ENCODE data around the gene CENPM.

Gene CENPM

DNA sequence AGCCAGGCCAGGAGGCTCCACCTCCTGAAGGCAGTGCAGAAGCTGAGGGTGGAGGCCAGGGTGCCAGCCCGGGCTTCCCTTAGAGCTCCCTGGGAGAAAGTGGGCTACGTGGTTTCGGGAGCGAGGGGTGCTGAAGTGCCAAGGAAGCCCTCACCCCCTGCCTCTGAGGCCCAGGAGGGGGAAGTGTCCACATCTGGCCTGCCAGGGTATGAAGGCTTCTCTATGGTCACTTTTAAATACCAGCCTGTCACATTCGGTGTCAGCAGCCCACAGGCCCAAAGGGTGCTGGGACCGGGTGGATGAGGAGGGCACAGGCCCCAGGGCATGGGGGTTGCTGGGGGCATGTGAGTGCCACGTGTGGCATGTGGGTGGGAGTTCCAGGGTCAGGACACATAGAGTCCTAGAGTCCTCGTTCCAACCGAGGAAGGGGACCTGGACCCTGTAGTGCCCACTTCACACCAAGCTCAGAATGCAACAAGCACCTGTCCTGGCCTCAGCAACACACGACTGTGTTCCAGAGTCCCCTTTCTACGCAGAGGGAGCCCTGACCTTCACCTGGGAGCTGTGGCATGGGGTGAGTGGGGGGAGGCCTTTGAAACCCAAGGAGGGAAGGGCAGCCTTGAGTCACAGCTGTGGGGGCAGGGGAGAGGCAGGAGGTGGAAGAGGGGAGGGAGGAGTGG is 33.8 kb downstream of the CENPM start:
- DNase-seq (ENCODE audit: low spot score): no peak

DNA sequence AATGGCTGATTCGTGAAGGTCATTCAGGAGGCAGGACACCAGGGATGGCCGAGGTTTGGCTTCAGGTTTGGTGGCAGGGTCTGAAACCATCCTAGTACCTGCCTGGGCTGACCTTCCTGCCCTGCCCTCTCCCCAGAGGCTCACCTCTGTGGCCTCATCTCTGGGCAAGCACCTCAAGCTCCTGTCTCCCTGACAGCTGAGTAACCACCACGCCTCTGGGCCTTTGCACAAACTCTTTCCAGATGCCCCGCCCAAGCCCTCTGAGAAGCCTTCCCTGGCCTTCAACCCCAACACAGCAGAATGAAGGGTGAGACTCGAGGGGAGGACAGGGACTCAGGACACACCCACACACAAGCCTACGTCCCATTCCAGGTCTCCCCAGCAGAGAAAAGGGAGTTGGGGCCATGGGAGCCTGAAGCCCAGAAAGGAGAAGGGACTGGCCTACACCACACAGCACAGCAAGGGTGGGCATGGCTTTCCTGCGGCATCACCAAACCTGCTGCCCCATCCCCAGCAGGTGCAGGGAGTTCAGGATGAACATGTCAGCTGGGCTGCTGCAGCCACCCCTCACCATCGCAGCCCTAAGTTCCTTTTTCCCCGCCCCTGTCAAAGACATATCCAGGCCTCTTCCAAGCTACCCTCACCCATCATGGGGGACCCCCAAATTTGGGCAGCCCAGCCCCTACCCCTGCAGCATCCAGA is 34.5 kb downstream of the CENPM start:
- DNase-seq (ENCODE audit: low spot score): no peak

DNA sequence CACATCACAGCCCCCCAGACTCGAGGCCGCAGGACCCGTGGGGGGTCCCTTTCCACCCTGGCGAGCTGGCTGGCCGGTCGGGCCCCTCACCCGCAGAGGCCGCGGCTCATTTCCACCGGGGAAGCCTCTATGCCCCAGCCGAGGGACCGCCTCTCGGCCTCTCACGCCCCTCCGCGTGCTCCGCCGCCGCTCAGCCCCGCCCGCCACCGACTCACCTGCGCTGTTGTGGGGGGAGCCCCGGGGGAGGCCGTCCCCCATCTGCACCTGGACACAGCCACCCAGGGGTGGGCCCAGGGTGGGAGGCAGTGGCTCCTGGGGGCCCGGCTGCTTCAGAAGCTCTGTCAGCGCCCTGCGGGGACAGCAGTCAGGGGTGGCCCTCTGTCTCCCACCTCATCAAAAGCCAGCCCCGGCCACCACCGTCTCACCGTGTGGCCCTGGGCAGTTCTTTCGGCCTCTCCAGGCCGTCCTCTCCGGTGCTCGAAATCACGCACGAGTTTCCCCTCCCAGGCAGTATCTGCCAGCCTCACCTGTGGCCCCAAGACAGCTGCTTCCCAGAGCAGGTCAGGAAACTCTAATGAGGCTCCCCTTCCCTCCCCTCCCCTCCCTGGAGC is 35.8 kb downstream of the CENPM start:
- DNase-seq (ENCODE audit: low spot score): no peak

DNA sequence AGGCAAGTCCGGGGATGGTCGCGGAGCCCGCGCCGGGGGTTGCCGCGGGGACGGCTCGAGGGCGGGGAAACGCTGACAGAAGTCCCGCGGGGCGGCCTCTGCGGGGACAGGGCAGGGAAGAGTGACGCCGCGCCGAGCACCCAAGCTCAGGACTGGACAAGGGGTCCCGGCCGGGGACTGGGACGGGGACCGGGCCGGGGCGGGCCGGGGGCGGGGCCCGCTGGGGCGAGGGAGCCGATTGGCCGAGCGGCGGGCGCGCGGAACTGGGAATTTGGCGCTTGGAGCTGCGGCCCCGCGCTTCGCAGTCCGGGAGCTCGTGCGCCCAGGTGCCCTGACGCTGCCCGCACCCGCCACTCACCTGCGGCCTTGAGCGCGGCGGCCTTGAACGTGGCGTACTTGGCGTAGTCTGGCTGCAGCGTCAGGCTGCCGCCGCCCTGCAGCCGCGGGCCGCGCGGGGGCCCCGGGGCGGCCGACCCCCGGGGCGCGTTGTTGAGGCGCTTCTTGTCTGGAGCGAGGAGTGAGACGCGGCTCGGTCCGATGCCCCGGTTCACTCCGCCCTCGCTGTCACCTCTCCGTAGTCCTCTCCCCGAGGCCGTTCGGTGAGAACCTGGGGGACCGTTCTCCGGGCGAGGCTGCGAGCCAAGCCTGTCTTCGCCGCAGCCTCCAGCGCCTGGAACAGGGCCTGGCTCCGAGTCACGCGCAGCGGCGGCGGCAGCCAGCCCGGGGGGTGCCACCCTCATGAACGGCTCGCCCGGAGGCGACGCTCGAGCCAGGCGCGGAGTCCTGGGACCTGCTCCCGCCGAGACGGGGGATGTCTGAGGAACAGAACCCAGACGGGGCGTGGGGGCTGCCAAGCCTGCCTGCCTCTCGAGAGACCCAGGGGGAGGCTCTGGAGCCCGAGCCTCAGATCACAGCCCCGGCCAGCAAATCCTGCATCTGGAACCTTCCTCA is 36.6 kb downstream of the CENPM start:
- DNase-seq (ENCODE audit: low spot score): peak; percentile 18

DNA sequence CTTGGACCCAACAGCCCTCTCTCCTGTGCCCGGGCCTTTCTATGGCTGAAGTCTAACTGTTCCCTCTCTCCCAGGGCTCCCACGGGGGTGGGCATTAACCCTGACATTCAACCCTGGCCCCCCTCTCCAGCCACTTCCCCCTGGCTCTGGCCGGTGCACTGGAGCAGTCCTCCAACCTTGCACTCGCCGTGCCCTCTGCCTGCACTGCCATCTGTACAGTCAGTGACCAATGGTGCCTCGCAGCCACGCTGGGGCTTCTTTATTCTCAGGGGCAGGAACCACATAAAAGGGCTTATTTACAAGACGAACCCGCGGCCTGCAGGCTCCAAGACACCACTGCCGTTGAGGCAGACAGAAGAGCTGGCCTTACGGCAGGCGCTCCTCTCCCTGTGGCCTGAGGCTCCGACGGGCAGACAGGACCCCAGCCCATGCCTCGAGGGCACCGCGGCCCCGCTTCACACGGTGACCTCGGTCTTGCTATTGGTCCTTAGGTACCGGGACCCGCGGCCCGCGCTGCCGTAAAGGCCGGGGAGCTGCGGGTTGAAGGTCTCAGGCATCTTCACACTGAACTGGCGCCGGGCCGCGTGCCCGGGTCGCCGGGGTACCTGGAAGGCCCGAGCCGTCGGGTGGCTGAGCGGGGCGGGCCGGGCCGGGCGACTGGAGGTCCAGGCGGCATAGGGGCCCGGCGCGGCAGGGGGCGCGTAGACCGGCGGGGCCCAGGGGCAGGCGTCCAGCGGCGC is 37.5 kb downstream of the CENPM start:
- DNase-seq (ENCODE audit: low spot score): no peak

DNA sequence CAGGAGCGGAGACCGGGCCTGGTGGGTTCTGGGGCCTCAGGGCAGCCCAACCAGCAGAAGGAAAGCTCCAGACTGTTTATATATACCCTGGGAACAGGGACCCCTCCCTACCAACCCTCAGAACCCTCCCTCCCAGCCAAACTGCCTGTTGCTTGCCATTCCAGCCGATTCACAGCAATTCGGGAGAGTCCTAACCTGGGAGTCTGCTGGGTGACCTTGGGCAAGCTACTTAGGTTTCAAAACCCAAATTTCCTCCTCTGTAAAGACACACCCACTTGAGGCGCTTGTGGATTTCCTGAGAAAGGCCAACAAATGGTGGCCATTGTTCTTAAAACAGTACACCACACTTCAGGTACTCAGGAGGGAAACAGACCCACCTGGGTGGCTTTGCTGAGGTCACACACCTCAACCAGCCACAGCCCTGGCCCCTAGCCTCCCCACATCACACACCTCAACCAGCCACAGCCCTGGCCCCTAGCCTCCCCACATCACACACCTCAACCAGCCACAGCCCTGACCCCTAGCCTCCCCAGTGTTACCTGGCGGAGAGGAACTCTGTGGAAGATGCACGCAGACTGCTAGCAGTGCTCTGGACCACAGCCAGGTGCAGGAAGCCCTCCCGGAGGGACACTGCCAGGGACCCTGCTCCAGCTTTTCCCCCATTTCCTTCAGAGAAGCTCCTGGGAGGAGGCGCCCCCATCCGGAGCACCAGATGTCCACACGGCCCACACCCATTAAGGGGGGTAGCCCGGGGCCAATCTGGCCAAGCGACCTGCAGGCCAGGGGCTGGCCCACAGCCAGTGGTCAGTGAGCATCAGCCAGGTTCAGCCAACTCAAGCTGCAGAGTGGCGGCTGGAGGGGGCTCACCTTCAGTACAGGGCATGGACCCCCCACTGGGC is 38.3 kb downstream of the CENPM start:
- DNase-seq (ENCODE audit: low spot score): peak; percentile 37

DNA sequence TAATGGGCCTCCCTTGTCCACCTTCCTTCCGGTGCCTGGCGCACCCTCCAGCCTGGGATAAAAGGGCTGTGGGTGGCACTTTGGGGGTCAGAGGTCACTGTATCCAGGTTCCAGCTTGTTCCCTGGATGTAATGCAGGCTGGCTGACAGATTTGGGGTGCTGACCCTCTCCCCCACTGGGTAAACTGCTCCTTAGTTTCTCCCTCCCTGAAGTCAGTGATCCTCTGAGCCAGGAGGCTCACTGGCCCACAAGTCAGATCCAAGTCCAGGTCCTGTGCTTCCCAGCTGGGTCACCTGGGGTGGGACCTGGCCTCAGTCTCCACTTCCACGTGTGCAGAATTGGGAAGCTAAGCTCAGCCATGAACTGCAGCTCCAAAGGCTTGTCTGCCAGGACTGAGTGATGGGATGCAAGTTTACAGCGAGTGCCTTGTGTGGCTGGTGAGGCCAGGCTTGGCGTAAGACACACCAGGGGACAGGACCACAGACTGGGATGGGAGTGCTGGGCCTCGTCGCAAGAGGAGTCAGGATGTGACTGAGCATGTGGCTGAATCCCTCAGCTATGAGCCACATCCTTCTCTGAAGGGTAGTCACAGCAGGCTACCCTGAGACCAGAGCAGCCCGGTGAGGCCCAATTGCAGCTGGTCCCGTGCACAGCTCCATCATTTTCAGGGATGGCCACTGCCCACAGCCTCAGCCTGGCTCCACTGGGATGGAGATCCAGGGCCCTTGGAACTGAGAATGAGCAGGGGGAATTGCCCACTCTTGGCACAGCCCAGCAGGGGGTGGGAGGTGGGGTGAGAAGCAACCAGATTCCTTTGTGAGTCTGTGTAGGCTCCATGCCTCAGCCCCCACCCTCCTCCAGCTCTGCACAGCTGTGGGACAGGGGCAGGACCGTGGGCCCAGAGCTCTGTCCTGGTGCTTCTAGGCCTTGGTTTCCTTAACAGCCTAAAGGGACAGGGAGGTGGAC is 39.2 kb downstream of the CENPM start:
- DNase-seq (ENCODE audit: low spot score): no peak

DNA sequence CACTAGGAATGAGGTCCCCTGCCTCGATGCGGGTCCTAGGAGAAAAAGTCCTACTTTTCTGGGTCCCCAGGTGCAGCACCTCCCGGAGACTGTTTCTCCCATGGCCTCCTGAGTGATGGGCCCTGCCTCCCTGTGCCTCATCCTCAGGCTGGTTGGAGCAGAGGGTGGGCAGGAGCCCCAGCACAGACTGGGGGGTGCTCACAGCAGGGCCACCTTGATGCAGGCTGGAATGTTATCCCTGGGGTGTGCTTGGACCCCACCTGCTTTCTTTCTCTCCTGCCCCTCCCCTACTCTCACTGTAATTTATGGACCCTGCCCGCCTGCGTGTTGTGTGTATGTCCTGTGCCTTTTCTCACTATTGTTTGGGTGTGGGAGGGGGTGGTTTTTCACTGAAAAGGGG is 40.1 kb downstream of the CENPM start:
- no peak for DNase-seq (ENCODE audit: low spot score)

DNA sequence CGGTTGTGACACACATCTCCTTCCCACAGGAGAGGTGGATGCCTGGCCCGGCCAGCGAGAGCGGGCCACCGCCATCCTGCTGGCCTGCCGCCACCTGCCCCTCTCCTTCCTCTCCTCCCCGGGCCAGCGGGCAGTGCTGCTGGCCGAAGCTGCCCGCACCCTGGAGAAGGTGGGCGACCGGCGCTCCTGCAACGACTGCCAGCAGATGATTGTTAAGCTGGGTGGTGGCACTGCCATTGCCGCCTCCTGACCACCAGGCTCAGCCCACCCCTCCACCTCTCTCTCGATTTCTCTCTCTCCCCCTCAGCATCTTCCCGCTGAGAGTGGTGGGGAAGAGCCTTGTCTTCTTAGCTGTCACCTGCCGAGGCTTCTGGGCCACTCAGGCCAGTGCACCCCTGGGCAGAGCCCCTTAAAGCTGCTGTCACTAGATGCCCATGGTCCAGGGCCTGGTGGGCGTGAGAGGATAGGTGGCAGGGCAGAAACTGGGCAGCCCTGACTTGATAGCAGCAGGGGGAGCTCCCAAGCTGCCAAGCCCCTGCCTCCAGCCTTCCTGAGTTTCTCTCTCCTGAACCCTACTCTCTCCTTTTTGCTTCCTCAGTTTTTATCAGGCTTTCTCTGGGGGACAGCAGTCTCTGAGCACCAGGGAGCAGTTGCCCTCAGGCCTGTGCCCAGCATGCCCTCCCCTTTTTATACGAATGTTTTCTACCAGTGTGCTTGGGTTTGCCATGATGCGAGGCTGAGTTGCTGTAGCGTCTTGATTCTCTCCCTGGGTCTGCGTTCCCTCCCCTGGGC is 41.3 kb downstream of the CENPM start:
- no peak for DNase-seq (ENCODE audit: low spot score)

DNA sequence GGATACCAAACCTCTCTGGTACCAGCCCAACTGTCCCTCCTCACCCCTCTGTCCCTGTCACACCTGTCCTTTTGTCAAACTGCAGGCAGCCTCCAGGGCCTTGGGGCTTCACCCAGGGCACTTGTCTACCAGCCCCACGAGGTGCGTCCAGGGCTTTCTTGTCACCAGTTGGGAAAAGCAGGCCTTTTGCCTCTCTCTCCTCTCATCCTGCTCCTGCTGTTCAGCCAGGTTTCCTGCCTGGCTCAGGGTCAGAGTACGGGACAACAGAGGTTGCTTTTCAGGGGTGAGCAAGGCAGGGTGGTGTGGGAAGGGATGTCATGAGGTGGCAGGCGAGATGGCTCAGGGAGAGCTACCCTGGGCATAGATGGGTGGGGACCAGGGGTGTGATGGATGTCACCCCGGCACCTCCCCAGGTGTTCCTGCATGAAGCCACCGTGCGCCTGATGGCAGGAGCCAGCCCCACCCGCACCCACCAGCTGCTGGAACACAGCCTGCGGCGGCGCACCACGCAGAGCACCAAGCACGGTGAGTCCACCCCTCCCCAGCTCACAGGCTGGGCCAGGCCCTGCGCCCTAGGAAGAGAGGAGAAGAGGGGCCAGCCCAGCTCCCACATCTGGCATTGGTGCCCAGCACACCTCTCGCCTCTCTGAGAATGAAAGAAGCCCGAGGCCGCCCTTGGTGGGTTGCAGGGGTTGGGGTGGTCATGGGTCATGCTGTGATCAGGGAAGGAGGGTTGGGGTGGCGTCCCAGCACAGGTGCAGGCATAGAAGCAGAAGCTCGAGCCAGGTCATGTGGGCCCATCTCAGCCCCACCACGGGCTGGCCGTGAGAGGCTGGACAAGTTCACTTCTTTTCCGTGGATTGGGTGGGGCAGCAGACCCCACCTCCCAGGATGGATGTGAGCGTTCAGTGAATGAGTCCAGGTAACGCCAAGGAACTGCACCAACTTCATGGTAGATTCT is 42.2 kb downstream of the CENPM start:
- no peak for DNase-seq (ENCODE audit: low spot score)

DNA sequence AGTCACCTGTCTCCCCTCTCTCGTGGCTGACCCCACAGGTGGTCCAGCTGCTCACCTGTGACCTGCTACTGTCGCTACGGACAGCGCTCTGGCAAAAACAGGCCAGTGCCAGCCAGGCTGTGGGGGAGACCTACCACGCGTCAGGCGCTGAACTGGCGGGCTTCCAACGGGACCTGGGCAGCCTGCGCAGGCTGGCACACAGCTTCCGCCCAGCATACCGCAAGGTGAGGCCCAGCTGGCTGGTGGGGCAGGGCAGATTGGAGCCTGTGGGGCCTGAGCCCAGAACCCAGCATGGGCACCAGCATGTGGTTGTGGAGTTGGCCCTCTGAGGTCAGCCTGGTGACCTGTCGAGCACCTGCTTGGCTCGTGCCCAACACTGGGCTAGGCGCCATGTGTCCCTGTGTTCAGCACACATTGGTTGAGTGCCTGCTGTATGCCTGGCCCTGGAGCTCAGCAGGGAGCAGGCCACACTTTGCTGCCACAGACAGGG is 44.0 kb downstream of the CENPM start:
- no peak for DNase-seq (ENCODE audit: low spot score)

DNA sequence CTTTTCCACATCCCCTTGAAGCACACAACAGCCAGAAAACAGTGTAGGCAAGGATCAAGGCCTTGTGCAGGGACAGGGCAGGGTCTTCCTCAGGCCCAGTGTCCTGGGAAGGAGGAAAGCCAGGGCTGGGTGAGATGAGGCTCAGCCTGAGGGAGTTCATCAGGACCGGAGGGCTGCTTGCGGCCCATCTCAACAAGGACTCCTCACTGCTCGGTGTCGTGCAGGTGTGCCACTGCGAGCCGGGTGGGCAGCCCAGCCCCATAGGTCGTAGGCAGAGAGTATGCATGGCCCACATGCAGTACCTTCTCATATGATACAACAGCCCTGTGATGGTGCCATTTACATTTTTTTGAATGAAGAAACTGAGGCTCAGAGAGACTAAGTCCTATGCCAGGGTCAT is 44.9 kb downstream of the CENPM start:
- DNase-seq (ENCODE audit: low spot score): no peak

DNA sequence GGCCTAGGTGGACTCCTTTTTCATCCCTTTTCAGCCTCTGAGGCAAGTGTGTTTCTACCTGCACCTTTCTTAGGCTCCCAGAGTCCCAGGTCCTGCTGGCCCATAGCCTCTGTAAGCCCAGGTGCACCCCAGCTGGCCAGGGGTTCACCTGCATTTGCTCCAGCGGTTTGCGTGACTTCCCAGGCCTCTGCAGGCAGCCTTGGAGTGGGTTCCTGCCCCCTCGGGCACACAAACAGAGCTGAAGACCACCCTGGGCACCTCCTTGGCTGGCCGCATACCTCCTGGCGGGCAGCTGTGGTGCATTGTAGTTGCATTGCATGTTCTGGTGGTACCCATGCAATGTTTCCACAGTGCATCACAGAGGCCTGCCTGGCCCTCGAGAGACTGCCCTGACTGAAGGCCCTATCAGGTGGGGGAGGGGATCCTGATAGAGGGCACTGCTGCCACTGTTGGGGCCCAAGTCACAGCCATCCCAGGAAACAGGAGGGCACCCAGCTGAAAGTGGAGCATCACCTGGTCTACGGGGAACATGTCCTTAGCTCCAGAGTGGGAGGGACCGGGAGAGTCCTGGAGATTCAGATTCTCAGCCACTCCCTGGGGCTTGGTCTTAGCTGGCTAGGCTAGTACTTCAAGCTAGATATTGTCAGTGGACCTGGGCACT is 46.2 kb downstream of the CENPM start:
- no peak for DNase-seq (ENCODE audit: low spot score)

DNA sequence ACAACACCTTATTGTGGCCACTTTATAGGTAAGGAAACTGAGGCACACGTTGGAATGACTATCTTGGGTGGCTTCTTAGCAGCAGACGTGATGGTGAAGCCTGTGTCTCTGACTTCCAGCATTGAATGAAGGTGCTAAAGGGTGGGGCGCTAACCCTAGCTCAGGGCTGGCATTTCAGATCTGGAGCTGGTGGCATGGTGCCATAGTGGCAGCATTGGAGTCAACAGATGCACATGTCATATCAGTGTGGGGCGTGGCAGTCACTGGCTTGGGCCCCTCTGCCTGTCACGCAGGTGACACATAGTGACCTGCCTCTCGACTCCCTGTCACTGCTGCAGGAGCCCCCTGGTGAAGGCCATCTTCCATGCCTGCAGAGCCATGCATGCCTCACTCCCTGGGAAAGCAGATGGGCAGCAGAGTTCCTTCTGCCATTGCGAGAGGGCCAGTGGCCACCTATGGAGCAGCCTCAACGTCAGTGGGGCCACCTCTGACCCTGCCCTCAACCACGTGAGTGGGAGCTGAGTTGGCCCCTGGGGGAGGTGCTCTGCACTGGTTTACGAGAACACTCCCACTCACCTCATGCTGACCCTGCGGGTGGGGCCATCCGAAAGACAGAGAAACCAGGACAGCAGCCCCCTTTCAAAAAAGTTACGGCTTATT is 46.8 kb downstream of the CENPM start:
- no peak for DNase-seq (ENCODE audit: low spot score)

DNA sequence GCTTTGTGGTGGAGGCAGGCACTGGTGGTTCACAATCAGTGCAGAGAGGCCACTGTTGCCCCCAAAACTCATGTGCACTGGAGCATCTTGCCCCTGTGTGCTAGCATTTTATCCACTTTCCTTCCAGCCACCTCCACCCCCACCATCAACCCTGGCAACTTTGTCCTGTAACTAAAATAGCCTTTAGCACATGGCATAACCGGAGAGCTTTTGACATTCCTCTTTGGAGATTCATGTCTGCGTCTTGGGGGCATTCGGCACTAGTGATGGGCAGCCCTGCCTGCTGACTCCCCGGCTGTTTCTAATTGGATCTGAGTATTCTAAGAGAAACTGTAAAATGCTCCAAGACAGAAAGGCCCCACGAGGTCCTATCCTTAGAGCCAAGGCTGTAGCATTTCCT is 47.8 kb downstream of the CENPM start:
- DNase-seq (ENCODE audit: low spot score): no peak

DNA sequence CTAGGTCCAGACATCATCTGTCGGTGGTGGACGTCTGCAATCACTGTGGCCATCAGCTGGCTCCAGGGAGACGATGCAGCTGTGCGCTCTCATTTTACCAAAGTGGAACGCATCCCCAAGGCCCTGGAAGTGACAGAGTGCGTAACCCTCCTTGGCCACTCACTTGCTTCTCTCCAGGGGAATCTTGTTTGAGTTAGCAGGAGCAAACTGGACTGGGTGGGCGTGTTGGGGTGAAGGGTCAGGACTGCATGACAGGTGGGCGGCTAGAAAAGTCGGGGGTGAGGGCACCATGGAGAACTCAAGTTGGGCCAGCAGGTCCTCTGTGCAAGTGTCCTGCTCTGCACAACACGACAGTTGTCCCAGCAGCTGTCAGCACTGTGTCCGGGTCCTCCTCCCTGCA is 48.3 kb downstream of the CENPM start:
- DNase-seq (ENCODE audit: low spot score): no peak
